ENCODE measurements around the gene TXLNB. TPM values are rescaled to one million over a fixed set of nuclear protein-coding genes. Genes with fewer than 3 reads are reported as not detected.
A peak's percentile ranks its signal among the peaks of the same experiment; 100 is the strongest.

The TXLNB gene
- total and polyA plus RNA-seq, 11 donors: 10.1 to 170 (median 113) TPM

GRCh38 chr6:139251691-139252390 lies 40.0 kb downstream of the TXLNB start:
- H3K27ac ChIP-seq: peak overlapping the region; percentile 54 to 85 (median 79)
- peak in 3 of 4 donors; percentile 11 to 14 (median 13) for ATAC-seq
- intact Hi-C loops (cut with DNase I): loop anchor here in 3 of 10 donors (1.0 to 5.0 kb wide), 5 partner anchors 35 to 85 kb away; partner anchors contain the start of gene TXLNB (in 2 of the 3)
- DNase-seq: no peak
- H3K36me3 ChIP-seq: peaks cover 0 to 37% (median 10%) of the 10 kb centered on the region in 9 donors
- H3K4me1 ChIP-seq: peaks cover 4 to 45% (median 24%) of the 10 kb centered on the region in 12 donors
- no peak overlapping the region for H3K4me3 ChIP-seq
- TF ChIP-seq POLR2A (IDR thresholded peaks at IDR 0.05): no peak
- TF ChIP-seq, protein P1, sequence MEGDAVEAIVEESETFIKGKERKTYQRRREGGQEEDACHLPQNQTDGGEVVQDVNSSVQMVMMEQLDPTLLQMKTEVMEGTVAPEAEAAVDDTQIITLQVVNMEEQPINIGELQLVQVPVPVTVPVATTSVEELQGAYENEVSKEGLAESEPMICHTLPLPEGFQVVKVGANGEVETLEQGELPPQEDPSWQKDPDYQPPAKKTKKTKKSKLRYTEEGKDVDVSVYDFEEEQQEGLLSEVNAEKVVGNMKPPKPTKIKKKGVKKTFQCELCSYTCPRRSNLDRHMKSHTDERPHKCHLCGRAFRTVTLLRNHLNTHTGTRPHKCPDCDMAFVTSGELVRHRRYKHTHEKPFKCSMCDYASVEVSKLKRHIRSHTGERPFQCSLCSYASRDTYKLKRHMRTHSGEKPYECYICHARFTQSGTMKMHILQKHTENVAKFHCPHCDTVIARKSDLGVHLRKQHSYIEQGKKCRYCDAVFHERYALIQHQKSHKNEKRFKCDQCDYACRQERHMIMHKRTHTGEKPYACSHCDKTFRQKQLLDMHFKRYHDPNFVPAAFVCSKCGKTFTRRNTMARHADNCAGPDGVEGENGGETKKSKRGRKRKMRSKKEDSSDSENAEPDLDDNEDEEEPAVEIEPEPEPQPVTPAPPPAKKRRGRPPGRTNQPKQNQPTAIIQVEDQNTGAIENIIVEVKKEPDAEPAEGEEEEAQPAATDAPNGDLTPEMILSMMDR (IDR thresholded peaks at IDR 0.05): no peak
- H3K27me3 ChIP-seq: no peaks in the 10 kb centered on the region
- 56 to 67% (median 57%) methylated on average over 4 of the region's 4 CpGs for WGBS, 4 donors
- H3K9me3 ChIP-seq: no peaks in the 10 kb centered on the region

DNA sequence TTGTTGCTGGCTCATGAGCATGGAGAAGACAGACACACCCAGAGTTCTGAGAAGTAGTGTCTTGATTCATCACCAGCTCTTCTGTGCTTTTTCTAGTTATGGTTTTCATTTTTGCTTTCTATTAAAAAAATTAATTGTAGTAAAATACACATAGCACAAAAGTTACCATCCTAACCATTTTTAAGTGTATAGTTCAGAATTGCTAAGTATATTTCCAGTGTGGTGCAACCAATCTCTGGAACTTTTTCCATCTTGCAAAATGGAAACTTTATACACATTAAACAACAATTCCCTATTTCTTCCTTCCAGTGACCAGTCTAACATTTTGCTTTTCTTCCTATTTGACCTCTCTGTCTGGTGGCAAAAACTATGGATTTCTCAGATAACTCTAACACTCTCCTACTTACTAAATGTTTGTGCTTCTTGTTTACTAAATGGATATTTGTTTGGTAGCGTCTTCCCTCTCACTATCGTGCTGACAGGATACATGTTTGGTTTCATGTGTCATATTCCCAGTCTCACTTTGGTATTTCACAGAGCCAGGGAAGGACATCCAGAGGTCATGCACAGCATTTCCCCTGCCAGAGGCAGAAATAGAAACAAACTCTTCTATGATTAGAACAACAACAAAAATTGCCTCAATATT lies 40.6 kb downstream of the TXLNB start:
- DNase-seq (peak in 2 of 5 donors; percentile 34 to 35), ATAC-seq (peak; percentile 78 to 89 (median 83))
- Histone ChIP-seq H3K27me3 (no peaks in the 10 kb centered on the region), H3K27ac (peak overlapping the region; percentile 54 to 85 (median 79)), H3K4me1 (peaks cover 4 to 38% (median 24%) of the 10 kb centered on the region in 12 donors), H3K36me3 (peaks cover 0 to 43% (median 14%) of the 10 kb centered on the region in 9 donors), H3K9me3 (no peaks in the 10 kb centered on the region), H3K4me3 (no peak overlapping the region)
- TF ChIP-seq, protein P1 (IDR thresholded peaks at IDR 0.05): no peak
- no peak for TF ChIP-seq POLR2A (IDR thresholded peaks at IDR 0.05)
- intact Hi-C loops (cut with DNase I): loop anchor here in 3 of 10 donors (1.0 to 5.0 kb wide), 5 partner anchors 34 to 86 kb away; partner anchors contain the start of gene TXLNB (in 2 of the 3)
- WGBS, 4 donors: 2 to 8% (median 5%) methylated on average over 2 of the region's 2 CpGs

GRCh38 chr6:139250296-139251044 lies 41.3 kb downstream of the TXLNB start:
- Histone ChIP-seq H3K27me3 (no peaks in the 10 kb centered on the region), H3K9me3 (no peaks in the 10 kb centered on the region), H3K4me3 (no peak overlapping the region), H3K27ac (peak overlapping the region; percentile 54 to 85 (median 79)), H3K4me1 (peaks cover 4 to 37% (median 23%) of the 10 kb centered on the region in 12 donors), H3K36me3 (peaks cover 0 to 48% (median 17%) of the 10 kb centered on the region in 9 donors)
- intact Hi-C loops (cut with DNase I): loop anchor here in 3 of 10 donors (1.0 to 5.0 kb wide), 5 partner anchors 33 to 87 kb away; partner anchors contain the start of gene TXLNB (in 2 of the 3)
- ATAC-seq (peak; percentile 59 to 92 (median 88)), DNase-seq (peak; percentile 65 to 71 (median 67))
- WGBS, 4 donors: 41 to 48% (median 43%) methylated on average over 3 of the region's 3 CpGs
- no peak for TF ChIP-seq POLR2A (IDR thresholded peaks at IDR 0.05)
- TF ChIP-seq, protein P1 (IDR thresholded peaks at IDR 0.05): peak; percentile 52 to 80 (median 71)
